Cerebellar cortex (tissue), 1 donor: ENCODE data around the gene SCGB1C2.
A peak's percentile ranks its signal among the peaks of the same experiment; 100 is the strongest.
"Not testable (repeated sequence)": the region's sequence is repeated elsewhere in the genome, so short reads cannot be mapped to it uniquely, and the experiment has no call there.

Experiments
- DNase-seq: peaks from one replicate; pipeline ENCODE4 v3.0.0-alpha.2; 2015; ENCODE audit warnings: low spot score

SCGB1C2 gene

GRCh38 chr17:149231-149630, 11.9 kb downstream of the SCGB1C2 start:
- DNase-seq: no peak

- DNase-seq: no peak
These were observed 12.7 kb downstream of the SCGB1C2 start for GRCh38 chr17:149897-150584.

GRCh38 chr17:151004-151403, 13.6 kb downstream of the SCGB1C2 start:
- no peak for DNase-seq

- no peak for DNase-seq
These were observed 14.8 kb downstream of the SCGB1C2 start for GRCh38 chr17:151886-152859.

GRCh38 chr17:152860-153420, 15.6 kb downstream of the SCGB1C2 start:
- peak; percentile 27 for DNase-seq

GRCh38 chr17:153851-154250, 16.5 kb downstream of the SCGB1C2 start:
- DNase-seq: no peak

- no peak for DNase-seq
These were observed 18.2 kb downstream of the SCGB1C2 start for GRCh38 chr17:155576-155975.

GRCh38 chr17:156094-156621, 18.8 kb downstream of the SCGB1C2 start:
- no peak for DNase-seq

GRCh38 chr17:156946-157345, 19.6 kb downstream of the SCGB1C2 start:
- DNase-seq: no peak

- no peak for DNase-seq
These were observed 20.5 kb downstream of the SCGB1C2 start for GRCh38 chr17:157901-158300.

- no peak for DNase-seq
These were observed 21.0 kb downstream of the SCGB1C2 start for GRCh38 chr17:158379-158778.

GRCh38 chr17:159609-160008, 22.2 kb downstream of the SCGB1C2 start:
- DNase-seq: no peak

- no peak for DNase-seq
These were observed 23.0 kb downstream of the SCGB1C2 start for GRCh38 chr17:160336-160735.

- no peak for DNase-seq
These were observed 24.1 kb downstream of the SCGB1C2 start for GRCh38 chr17:161481-161880.

GRCh38 chr17:162689-163088, 25.3 kb downstream of the SCGB1C2 start:
- no peak for DNase-seq

- DNase-seq: no peak
These were observed 26.2 kb downstream of the SCGB1C2 start for GRCh38 chr17:163514-164098.

GRCh38 chr17:164303-165235, 27.2 kb downstream of the SCGB1C2 start:
- peak; percentile 87 for DNase-seq

GRCh38 chr17:165939-166338, 28.6 kb downstream of the SCGB1C2 start:
- no peak for DNase-seq

GRCh38 chr17:168614-169013, 31.2 kb downstream of the SCGB1C2 start:
- not testable (repeated sequence) for DNase-seq

GRCh38 chr17:170130-170670, 32.8 kb downstream of the SCGB1C2 start:
- DNase-seq: no peak

- no peak for DNase-seq
These were observed 34.5 kb downstream of the SCGB1C2 start for GRCh38 chr17:171871-172270.
